Breast epithelium (tissue), 4 donors: ENCODE data around the gene IL6. TPM values are rescaled to one million over a fixed set of nuclear protein-coding genes. Genes with fewer than 3 reads are reported as not detected.

ENCODE experiments used
- DNase-seq, 2 donors: peaks; one replicate each; pipeline ENCODE4 v3.0.0-alpha.2; 2019; ENCODE audit warnings: low spot score in 2 of 2
- H3K27ac ChIP-seq, 2 donors: fragments of 200-600 bp; sonication (generic) in 1 of 2; one replicate each; pipeline ENCODE4 v1.5.1; 2016 to 2019; ENCODE audit warnings: mild to moderate bottlenecking in 1 of 2
- H3K27me3 ChIP-seq, 2 donors: fragments of 200-600 bp; sonication (generic) in 1 of 2; one replicate each; pipeline versions ENCODE4 v1.5.1 to v1.6.0; 2017 to 2019; ENCODE audit warnings: control low read depth in 1 of 2, mild to moderate bottlenecking in 1 of 2
- H3K36me3 ChIP-seq: fragments of 200-600 bp; one replicate; pipeline ENCODE4 v1.5.1; 2019
- H3K4me1 ChIP-seq, 2 donors: fragments of 200-600 bp; sonication (generic); one replicate each; pipeline ENCODE4 v1.5.1; 2016 to 2019; ENCODE audit warnings: control low read depth in 1 of 2
- H3K4me3 ChIP-seq, 3 donors: fragments of 200-600 bp; sonication (generic); 1 replicate in 2 of 3; 2 replicates in 1 of 3; pipeline ENCODE4 v1.5.1; 2016 to 2019; ENCODE audit warnings: mild to moderate bottlenecking in 3 of 3, moderate library complexity in 2 of 3
- H3K9me3 ChIP-seq, 2 donors: fragments of 200-600 bp; sonication (generic) in 1 of 2; one replicate each; pipeline ENCODE4 v1.5.1; 2016 to 2019; ENCODE audit warnings: control low read depth in 1 of 2
- CTCF ChIP-seq, 3 donors: fragments of 450-650 bp; IDR thresholded peaks; one replicate each; pipeline ENCODE4 v1.5.1; 2016 to 2017; ENCODE audit warnings: antibody characterized with exemption in 3 of 3, mild to moderate bottlenecking in 3 of 3, moderate library complexity in 3 of 3
- POLR2A ChIP-seq: fragments of 450-650 bp; IDR thresholded peaks from one replicate; pipeline ENCODE4 v1.6.1; 2016; ENCODE audit warnings: antibody characterized with exemption, mild to moderate bottlenecking, moderate library complexity
- POLR2AphosphoS5 ChIP-seq, 3 donors: sonication (generic); formaldehyde crosslinking; IDR thresholded peaks; one replicate each; pipeline ENCODE4 v1.6.1; 2017; ENCODE audit warnings: antibody characterized with exemption in 3 of 3
- intact Hi-C: fragments of 100-400 bp; cut with DNase I; formaldehyde crosslinking; loops from one replicate; pipeline ENCODE4 v1.15.1; 2023; ENCODE audit warnings: low total_unique reads
- total RNA-seq, 3 donors: library from RNA; depleted of rRNA; stranded (reverse); fragments of >200 nt; gene quantifications; one replicate each; pipeline ENCODE4 v1.1.0, GENCODE V29; 2016

The IL6 gene
- total RNA-seq, 3 donors from 2014 or later, result 3.8 to 55.3 (median 11.8) TPM

- TF ChIP-seq POLR2A (no peak), CTCF (IDR thresholded peaks at IDR 0.05) (no peak), POLR2AphosphoS5 (IDR thresholded peaks at IDR 0.05) (no peak)
- no peaks in the 10 kb centered on the region for H3K4me1 ChIP-seq
- no peaks in the 10 kb centered on the region for H3K27me3 ChIP-seq
- H3K4me3 ChIP-seq, result no peak overlapping the region
- H3K27ac ChIP-seq, result no peak overlapping the region
- H3K9me3 ChIP-seq, result no peaks in the 10 kb centered on the region
- intact Hi-C loops, result no loop called here
- no peak for DNase-seq
- no peaks in the 10 kb centered on the region for H3K36me3 ChIP-seq
Observed at GRCh38 chr7:22696541-22697228, 30.3 kb upstream of the IL6 start.

GRCh38 chr7:22697322-22697859 lies 29.6 kb upstream of the IL6 start:
- DNase-seq, result no peak
- Histone ChIP-seq H3K27me3 (no peaks in the 10 kb centered on the region), H3K27ac (no peak overlapping the region), H3K36me3 (no peaks in the 10 kb centered on the region), H3K4me3 (no peak overlapping the region), H3K9me3 (no peaks in the 10 kb centered on the region), H3K4me1 (no peaks in the 10 kb centered on the region)
- TF ChIP-seq CTCF (IDR thresholded peaks at IDR 0.05) (no peak), POLR2A (no peak), POLR2AphosphoS5 (IDR thresholded peaks at IDR 0.05) (no peak)
- intact Hi-C loops, result no loop called here

GRCh38 chr7:22697876-22698606 lies 29.0 kb upstream of the IL6 start:
- Histone ChIP-seq H3K27ac (no peak overlapping the region), H3K4me3 (no peak overlapping the region), H3K9me3 (no peaks in the 10 kb centered on the region), H3K4me1 (no peaks in the 10 kb centered on the region), H3K27me3 (no peaks in the 10 kb centered on the region), H3K36me3 (no peaks in the 10 kb centered on the region)
- intact Hi-C loops, result no loop called here
- no peak for TF ChIP-seq POLR2AphosphoS5 (IDR thresholded peaks at IDR 0.05)
- TF ChIP-seq CTCF (IDR thresholded peaks at IDR 0.05), result no peak
- TF ChIP-seq POLR2A, result no peak
- DNase-seq, result no peak

- H3K27me3 ChIP-seq, result no peaks in the 10 kb centered on the region
- H3K4me3 ChIP-seq, result no peak overlapping the region
- TF ChIP-seq POLR2AphosphoS5 (IDR thresholded peaks at IDR 0.05) (no peak), CTCF (IDR thresholded peaks at IDR 0.05) (no peak), POLR2A (no peak)
- H3K27ac ChIP-seq, result no peak overlapping the region
- H3K36me3 ChIP-seq, result no peaks in the 10 kb centered on the region
- DNase-seq, result no peak
- intact Hi-C loops, result no loop called here
- H3K9me3 ChIP-seq, result no peaks in the 10 kb centered on the region
- no peaks in the 10 kb centered on the region for H3K4me1 ChIP-seq
Observed at GRCh38 chr7:22698767-22699166, 28.2 kb upstream of the IL6 start.

GRCh38 chr7:22700559-22701002 lies 26.4 kb upstream of the IL6 start:
- Histone ChIP-seq H3K4me3 (no peak overlapping the region), H3K36me3 (no peaks in the 10 kb centered on the region), H3K9me3 (no peaks in the 10 kb centered on the region), H3K4me1 (no peaks in the 10 kb centered on the region), H3K27ac (no peak overlapping the region), H3K27me3 (no peaks in the 10 kb centered on the region)
- DNase-seq, result no peak
- intact Hi-C loops, result no loop called here
- TF ChIP-seq CTCF (IDR thresholded peaks at IDR 0.05) (no peak), POLR2AphosphoS5 (IDR thresholded peaks at IDR 0.05) (no peak), POLR2A (no peak)
